Brain microvascular endothelial cell (primary cell): Measurements from ENCODE around the gene CSNK2A1.

ENCODE experiments used
- DNase-seq: peaks from one replicate; pipeline ENCODE4 v3.0.0-alpha.2; 2020
- H3K27ac ChIP-seq: fragments of 250-450 bp; sonication (Bioruptor Pico); 2 replicates; pipeline ENCODE4 v1.5.1; 2020; ENCODE audit warnings: mild to moderate bottlenecking, moderate library complexity
- H3K27me3 ChIP-seq: fragments of 250-450 bp; sonication (Bioruptor Pico); replicated peaks from 2 replicates; pipeline ENCODE4 v1.5.1; 2020; ENCODE audit warnings: mild to moderate bottlenecking
- H3K36me3 ChIP-seq: fragments of 250-450 bp; sonication (Bioruptor Pico); replicated peaks from 2 replicates; pipeline ENCODE4 v1.5.1; 2020; ENCODE audit warnings: mild to moderate bottlenecking
- H3K4me3 ChIP-seq: 2 replicates; pipeline ENCODE4 v1.5.1; 2011; ENCODE audit warnings: low read depth, mild to moderate bottlenecking, control low read depth, low read length, moderate library complexity
- CTCF ChIP-seq: IDR thresholded peaks from 2 replicates; pipeline ENCODE4 v1.5.1; 2011; ENCODE audit warnings: low read depth, mild to moderate bottlenecking, moderate library complexity, low read length, control low read depth, inconsistent platforms; ENCODE audit errors: missing control alignments
- in situ Hi-C: cut with HindIII; loops from 2 replicates; pipeline ENCODE4 v1.10.0; 2017; ENCODE audit warnings: low sequenced_read_pairs, low pct_ligation_motif_present

CSNK2A1 gene

GRCh38 chr20:536426-537010, 7.1 kb downstream of the CSNK2A1 start:
- no peak overlapping the region for H3K4me3 ChIP-seq
- H3K27ac ChIP-seq: no peak overlapping the region
- no peak for DNase-seq
- H3K27me3 ChIP-seq: no peaks in the 10 kb centered on the region
- in situ Hi-C loops: no loop called here
- TF ChIP-seq CTCF: no peak
- H3K36me3 ChIP-seq: no peaks in the 10 kb centered on the region

DNA sequence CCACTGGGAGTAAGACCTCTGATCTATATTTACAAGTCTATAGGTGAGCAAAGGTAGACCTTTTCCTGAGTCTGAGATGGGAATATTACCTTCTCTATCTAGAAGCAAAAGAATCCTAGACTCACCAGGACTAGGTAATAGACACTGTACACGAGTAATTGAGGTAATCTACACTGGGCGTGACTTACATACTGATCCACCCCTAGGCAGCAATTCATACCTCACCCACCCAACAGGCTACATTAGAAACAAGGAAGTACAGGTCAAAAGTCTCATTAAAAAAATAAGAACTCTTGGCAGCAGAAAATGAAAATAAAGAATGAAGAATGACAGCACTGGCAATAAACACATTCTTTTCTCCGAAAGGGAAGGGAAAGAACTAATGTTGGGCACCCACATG, 7.6 kb downstream of the CSNK2A1 start:
- no peak for TF ChIP-seq CTCF
- H3K27ac ChIP-seq: no peak overlapping the region
- H3K27me3 ChIP-seq: no peaks in the 10 kb centered on the region
- DNase-seq: no peak
- H3K4me3 ChIP-seq: no peak overlapping the region
- no peaks in the 10 kb centered on the region for H3K36me3 ChIP-seq
- in situ Hi-C loops: no loop called here

DNA sequence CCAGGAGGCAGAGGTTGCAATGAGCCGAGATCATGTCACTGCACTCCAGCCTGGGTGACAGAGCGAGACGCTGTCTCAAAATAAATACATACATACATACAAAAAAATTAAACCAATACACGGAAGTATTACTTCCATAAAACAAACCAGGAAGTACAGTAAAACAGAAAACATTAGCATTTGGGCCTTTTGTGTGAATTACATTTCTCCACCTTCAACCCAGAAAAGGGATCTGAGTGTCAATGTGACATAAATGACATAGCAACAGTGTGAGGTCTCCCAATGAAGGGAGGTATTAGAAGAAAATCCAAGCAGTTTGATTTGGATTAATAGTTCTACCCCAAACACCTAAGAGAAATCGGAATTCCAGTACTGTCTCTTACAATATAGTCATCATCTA, 10.1 kb downstream of the CSNK2A1 start:
- Histone ChIP-seq H3K27me3 (no peaks in the 10 kb centered on the region), H3K4me3 (no peak overlapping the region), H3K36me3 (no peaks in the 10 kb centered on the region), H3K27ac (no peak overlapping the region)
- in situ Hi-C loops: no loop called here
- DNase-seq: no peak
- TF ChIP-seq CTCF: no peak

GRCh38 chr20:532530-532929, 11.1 kb downstream of the CSNK2A1 start:
- in situ Hi-C loops: no loop called here
- H3K27ac ChIP-seq: no peak overlapping the region
- no peaks in the 10 kb centered on the region for H3K27me3 ChIP-seq
- TF ChIP-seq CTCF: no peak
- DNase-seq: no peak
- H3K36me3 ChIP-seq: peaks cover 2% of the 10 kb centered on the region
- H3K4me3 ChIP-seq: no peak overlapping the region

- H3K27ac ChIP-seq: no peak overlapping the region
- no peak for TF ChIP-seq CTCF
- in situ Hi-C loops: no loop called here
Measured at GRCh38 chr20:531608-532007, 12.0 kb downstream of the CSNK2A1 start.

DNA sequence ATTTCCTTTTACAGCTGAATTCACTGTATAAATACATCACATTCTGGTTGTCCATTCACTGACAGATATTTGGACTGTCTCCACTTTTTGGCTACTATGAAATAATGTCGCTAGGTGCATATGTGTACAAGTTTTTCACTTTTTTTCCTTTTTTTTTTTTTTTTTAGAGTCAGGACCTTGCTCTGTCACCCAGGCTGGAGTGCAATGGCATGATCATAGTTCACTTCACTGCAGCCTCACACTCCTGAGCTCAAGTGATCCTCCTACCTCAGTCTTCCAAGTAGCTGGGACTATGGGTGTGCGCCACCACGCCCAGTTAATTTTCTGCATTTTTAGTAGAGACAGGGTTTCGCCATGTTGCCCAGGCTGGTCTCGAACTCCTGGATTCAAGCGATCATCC, 13.3 kb downstream of the CSNK2A1 start:
- in situ Hi-C loops: no loop called here
- no peak for DNase-seq
- TF ChIP-seq CTCF: no peak
- Histone ChIP-seq H3K27me3 (no peaks in the 10 kb centered on the region), H3K36me3 (peaks cover 12% of the 10 kb centered on the region), H3K4me3 (no peak overlapping the region), H3K27ac (no peak overlapping the region)

More at GRCh38 chr20:531608-532007, 12.0 kb downstream of the CSNK2A1 start:
- Histone ChIP-seq H3K36me3 (peaks cover 10% of the 10 kb centered on the region), H3K27me3 (no peaks in the 10 kb centered on the region), H3K4me3 (no peak overlapping the region)
- no peak for DNase-seq
